HUES48 (cell line): Measurements from ENCODE around the gene DHCR24.

Experiments
- H3K27ac ChIP-seq: one replicate; pipeline ENCODE4 v1.7.0; 2013; ENCODE audit warnings: low read depth, low read length, inconsistent platforms
- H3K27me3 ChIP-seq: 2 replicates; pipeline ENCODE4 v1.6.1; 2013; ENCODE audit warnings: mild to moderate bottlenecking, low read length; ENCODE audit not compliant: control insufficient read depth, insufficient read depth
- H3K36me3 ChIP-seq: 2 replicates; pipeline ENCODE4 v1.6.1; 2013; ENCODE audit warnings: low read length; ENCODE audit not compliant: control insufficient read depth, insufficient read depth
- H3K4me1 ChIP-seq: 2 replicates; pipeline ENCODE4 v1.6.1; 2013; ENCODE audit warnings: mild to moderate bottlenecking, low read length; ENCODE audit not compliant: control insufficient read depth, insufficient read depth
- H3K4me3 ChIP-seq: 2 replicates; pipeline ENCODE4 v1.5.1; 2013; ENCODE audit warnings: mild to moderate bottlenecking, low read depth, low read length
- H3K9ac ChIP-seq: 2 replicates; pipeline ENCODE4 v1.6.1; 2013; ENCODE audit warnings: mild to moderate bottlenecking, low read depth, low read length, moderate library complexity
- H3K9me3 ChIP-seq: 2 replicates; pipeline ENCODE4 v1.6.1; 2013; ENCODE audit warnings: low read length; ENCODE audit not compliant: control insufficient read depth, insufficient read depth

Gene DHCR24

DNA sequence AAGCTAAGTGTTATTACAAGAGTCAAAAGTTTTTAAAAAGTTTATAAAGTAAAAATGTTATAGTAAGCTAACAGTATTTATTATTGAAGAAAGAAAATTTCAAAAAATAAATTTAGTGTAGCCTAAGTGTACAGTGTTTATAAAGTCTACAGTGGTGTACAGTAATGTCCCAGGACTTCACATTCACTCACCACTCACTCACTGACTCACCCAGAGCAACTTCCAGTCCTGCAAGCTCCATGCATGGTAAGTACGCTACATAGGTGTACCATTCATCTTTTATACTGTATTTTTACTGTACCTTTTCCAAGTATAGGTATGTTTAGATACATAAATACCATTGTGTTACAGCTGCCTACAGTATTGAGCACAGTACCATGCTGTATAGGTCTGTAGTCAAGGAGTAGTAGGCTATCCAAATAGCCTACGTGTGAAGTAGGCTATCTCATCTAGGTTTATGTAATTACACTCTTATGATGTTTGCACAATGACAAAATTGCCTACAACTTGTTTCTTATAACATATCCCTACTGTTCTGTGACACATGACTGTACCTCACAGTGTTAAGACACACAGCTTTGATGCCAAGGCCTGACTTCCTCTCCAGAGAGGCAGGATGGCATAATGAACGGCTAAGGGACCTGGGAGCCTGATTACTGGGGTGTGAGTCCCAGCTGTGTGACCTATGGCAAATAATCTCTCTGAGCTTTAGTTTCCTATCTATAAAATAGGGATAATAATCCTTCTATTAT lies 12.7 kb downstream of the DHCR24 start:
- no peak overlapping the region for H3K9ac ChIP-seq
- H3K9me3 ChIP-seq: no peaks in the 10 kb centered on the region
- H3K27me3 ChIP-seq: no peaks in the 10 kb centered on the region
- H3K4me3 ChIP-seq: no peak overlapping the region
- H3K4me1 ChIP-seq: peaks cover 4% of the 10 kb centered on the region; the same call in 1 of the 2 replicates
- no peak overlapping the region for H3K27ac ChIP-seq
- peaks cover 96% of the 10 kb centered on the region for H3K36me3 ChIP-seq

DNA sequence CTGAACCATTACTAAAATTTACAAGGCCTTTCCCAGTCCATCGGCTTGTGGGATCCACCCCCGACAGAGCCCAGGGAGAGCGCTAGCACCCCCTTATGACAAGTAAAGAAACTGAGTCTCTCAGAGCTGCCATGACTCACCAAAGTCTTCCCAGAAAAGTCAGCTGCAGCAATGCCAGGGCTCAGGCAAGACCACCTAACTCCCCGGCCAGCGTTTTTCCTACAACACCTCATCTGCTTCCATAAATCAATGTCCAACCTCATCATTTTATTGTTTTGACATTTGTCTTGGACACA lies 15.0 kb downstream of the DHCR24 start:
- Histone ChIP-seq H3K27ac (peak overlapping the region; percentile 16), H3K36me3 (peaks cover 98% of the 10 kb centered on the region), H3K9ac (no peak overlapping the region), H3K4me1 (no peaks in the 10 kb centered on the region), H3K4me3 (no peak overlapping the region), H3K27me3 (no peaks in the 10 kb centered on the region), H3K9me3 (no peaks in the 10 kb centered on the region)

DNA sequence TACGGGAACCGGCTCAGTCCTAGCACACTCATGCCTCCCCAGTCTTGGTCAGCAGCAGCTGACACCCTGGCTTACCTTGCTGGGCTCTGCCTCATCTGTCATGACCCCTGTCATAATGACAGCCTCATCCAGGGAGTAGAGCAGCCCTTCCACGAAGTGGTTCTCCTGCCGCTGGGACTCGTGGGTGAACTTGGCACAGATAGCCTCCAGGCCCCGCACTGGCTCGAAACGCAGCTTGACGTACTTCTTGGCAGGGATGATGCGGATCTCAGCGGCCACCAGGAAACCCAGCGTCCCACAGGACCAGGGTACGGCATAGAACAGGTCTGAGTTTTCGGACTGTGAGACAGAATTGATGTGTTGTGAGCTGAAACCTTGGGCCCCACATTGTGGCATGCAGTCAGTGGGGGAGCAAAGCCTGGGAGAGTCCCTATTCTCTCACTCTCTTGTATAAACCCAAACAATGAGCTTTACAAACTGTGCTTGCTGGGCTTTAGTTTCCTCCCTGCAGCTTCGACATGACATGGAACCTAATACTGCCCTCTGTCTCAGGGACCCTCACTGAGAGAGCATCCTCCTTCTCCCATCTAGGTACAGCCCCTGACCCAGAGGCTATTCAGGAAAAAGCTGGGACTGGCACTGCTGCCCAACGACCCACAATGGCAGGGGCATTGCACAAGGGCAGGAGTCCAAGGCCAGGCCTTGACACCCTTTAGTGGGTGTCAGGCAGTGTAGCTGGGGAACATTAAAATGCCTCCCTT lies 15.5 kb downstream of the DHCR24 start:
- Histone ChIP-seq H3K36me3 (peaks cover 98% of the 10 kb centered on the region), H3K9ac (no peak overlapping the region), H3K4me3 (no peak overlapping the region), H3K27me3 (no peaks in the 10 kb centered on the region), H3K4me1 (no peaks in the 10 kb centered on the region), H3K27ac (no peak overlapping the region), H3K9me3 (no peaks in the 10 kb centered on the region)

DNA sequence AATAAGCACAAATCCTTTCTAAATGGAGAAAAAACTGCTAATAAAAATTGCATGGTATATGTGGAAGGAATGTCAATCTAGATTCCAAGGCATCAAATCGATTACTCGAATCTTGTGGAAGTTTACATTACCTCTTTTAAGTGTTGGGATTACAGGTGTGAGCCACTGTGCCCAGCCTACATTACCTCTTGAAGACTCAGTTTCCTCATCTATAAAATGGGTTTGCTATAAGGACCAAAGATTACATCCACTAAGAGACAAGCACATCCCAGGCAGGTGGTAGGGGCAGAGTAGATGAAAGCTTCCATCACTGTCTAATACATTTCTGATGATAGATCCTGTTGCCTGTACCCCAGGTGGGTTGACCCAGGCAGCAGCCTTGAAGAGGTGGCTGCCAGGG lies 16.1 kb downstream of the DHCR24 start:
- Histone ChIP-seq H3K27me3 (no peaks in the 10 kb centered on the region), H3K27ac (no peak overlapping the region), H3K4me3 (no peak overlapping the region), H3K36me3 (peaks cover 98% of the 10 kb centered on the region), H3K9ac (no peak overlapping the region), H3K9me3 (no peaks in the 10 kb centered on the region), H3K4me1 (no peaks in the 10 kb centered on the region)

DNA sequence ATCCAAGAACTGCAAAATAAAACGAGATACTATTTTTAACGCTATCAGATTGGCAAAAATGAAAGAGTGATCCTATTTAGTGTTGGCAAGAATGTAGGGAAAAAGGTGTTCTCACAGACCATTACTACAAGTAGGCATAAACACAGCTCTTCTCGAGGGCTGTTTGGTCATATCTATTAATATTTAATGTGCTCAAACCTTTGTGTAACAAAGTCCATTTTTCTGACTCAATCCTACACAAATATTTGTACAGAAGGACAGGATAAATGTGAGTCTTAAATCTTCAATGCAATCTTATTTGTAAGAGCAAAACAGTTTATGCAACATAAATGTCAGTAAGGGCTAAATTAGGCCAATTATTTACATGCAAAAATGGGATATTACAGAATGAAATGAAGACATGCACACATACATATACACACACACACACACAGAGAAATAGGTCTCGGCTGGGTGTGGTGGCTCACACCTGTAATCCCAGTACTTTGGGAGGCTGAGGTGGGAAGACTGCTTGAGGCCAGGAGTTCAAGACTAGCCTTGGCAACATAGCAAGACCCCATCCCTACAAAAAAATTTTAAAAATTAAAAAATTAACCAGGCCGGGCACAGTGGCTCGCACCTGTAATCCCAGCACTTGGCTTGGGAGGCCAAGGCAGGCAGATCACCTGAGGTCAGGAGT lies 17.7 kb downstream of the DHCR24 start:
- H3K36me3 ChIP-seq: peaks cover 98% of the 10 kb centered on the region
- no peak overlapping the region for H3K4me3 ChIP-seq
- H3K27ac ChIP-seq: no peak overlapping the region
- no peak overlapping the region for H3K9ac ChIP-seq
- no peaks in the 10 kb centered on the region for H3K4me1 ChIP-seq
- H3K27me3 ChIP-seq: no peaks in the 10 kb centered on the region
- H3K9me3 ChIP-seq: no peaks in the 10 kb centered on the region

DNA sequence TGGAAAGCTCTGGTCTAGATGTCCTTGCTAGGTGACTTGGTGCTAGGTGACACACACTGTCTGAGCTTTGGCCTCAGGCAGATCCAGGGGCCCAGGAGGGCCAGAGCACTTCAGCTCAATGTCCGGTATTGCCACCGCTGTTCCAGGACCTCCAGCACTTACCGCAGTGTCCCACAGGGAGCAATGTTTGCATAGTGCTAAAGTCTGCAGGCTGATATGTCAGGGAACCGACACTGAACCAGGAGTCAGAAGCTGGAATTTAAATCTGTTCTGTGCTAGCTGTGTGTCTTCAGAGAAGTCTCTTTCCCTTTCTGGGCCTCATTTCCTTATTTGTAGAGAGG lies 19.3 kb downstream of the DHCR24 start:
- Histone ChIP-seq H3K4me3 (no peak overlapping the region), H3K9ac (no peak overlapping the region), H3K4me1 (no peaks in the 10 kb centered on the region), H3K9me3 (no peaks in the 10 kb centered on the region), H3K27me3 (no peaks in the 10 kb centered on the region), H3K27ac (no peak overlapping the region), H3K36me3 (peaks cover 96% of the 10 kb centered on the region)

DNA sequence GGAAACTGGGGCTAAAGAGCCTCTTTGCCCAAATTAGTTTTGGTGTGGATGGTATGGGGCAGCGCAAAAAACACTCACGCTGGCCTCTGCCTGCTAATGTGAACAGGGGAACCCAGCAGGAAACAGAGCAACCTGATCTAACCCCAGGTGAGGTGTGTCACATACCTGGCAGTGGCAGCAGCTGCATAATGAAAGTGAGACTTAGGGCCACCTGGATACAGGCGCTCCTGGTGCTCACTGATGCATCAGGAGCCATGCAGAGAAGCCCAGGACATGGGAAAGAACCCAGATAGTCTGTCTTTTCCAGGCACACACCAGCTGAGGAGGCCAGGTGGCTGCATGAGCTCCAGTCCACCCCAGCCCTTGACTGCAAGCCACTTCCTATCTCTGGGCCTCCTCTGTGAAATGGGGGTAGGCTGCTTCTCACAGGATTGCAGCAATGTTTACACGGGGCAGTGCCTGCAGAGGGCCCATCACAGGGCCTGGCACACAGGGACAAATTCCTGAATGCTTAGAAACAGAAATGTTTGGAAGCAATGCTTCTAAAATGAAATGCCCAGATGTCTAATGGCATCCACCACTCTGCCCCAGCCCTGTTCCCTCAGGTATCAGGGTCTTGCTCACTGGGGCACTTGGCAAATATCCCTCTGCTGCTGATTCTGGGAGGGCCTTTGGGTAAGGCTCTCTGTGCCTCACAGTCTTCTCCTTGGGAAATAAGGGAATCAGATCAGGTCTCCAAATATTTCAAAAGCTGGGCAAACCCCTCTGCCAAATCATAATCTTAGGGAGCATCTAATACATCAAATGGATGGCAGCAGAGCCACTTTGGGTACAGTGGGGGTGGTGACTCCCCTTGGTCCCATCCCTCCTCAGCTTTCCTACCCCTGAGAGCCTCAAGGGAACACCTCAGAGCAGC lies 19.9 kb downstream of the DHCR24 start:
- H3K4me3 ChIP-seq: no peak overlapping the region
- H3K36me3 ChIP-seq: peaks cover 96% of the 10 kb centered on the region
- no peaks in the 10 kb centered on the region for H3K4me1 ChIP-seq
- no peaks in the 10 kb centered on the region for H3K27me3 ChIP-seq
- no peak overlapping the region for H3K27ac ChIP-seq
- H3K9me3 ChIP-seq: no peaks in the 10 kb centered on the region
- H3K9ac ChIP-seq: no peak overlapping the region

DNA sequence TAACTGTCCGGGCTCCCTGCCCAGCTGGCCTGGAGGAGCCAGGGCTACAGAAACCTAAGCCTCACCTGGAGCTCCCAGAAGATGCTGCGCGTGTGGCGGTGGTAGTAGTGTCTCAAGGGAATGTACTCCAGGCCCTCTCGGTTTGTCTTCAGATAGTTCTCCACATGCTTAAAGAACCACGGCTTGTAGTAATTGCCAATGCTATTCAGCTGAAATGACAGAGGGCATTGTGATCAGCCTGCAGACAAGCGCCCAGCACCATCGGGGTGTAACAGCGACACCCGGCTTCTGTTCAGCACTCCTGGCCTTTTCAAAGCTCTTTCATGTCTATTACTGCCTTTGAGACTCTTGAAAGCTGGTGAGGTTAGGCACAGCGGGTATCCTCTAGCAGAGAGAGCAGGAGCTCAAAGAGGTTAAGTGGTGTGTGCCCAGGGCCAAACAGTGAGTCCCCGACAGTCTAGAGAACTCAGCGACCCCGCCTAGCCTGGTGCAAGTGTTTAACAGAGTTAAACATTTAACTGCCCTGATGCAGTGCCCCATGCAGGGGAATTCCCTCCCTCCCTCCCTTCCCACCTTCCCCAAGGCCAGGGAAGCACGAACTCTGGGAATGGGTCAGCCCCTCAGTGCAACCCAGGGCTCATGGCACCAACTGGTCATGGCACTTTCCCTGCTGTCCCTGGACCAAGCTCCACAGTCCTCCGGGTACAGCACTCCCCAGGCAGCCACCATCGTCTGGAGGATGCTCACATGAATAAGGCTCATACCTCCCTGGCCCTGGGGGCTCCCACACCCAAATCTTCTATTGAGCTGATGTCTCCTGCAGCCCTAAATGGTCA lies 21.5 kb downstream of the DHCR24 start:
- no peak overlapping the region for H3K4me3 ChIP-seq
- H3K9me3 ChIP-seq: no peaks in the 10 kb centered on the region
- H3K36me3 ChIP-seq: peaks cover 93% of the 10 kb centered on the region
- no peaks in the 10 kb centered on the region for H3K27me3 ChIP-seq
- H3K4me1 ChIP-seq: no peaks in the 10 kb centered on the region
- no peak overlapping the region for H3K27ac ChIP-seq
- no peak overlapping the region for H3K9ac ChIP-seq

DNA sequence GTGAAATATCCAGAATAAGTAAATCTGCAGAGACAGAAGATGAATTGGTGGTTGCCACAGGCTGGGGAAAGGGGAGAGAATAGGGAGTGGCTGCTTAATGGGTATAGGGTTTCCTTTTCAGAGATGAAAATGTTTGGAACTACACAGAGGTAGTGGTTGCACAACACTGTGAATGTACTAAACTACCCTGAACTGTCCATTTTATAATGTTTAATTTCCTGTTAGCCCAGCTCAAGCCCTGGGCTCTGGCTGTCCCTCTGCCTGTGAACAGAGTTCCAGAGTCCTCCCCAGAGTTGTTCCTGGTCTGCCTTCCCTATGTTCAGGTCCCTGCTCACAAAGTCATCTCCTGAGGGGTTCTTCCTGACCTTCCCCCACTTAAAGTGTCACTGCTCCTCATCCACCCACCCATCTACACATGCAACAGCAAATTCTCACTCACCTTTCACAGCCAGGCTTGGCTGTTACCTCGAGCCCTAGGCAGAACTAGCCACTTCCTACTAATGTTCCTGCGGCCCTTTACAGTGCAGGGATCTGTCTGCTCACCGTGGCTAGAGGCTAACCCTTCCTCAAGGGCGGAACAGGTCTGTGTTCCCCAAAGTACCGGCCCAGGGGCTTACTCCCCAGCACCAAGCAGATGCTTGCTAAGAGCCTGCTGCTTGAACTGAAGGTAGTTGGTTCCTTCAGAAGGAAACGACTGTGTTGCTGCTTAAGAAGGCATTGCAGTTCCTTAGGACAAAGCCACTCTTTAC lies 22.4 kb downstream of the DHCR24 start:
- Histone ChIP-seq H3K4me1 (no peaks in the 10 kb centered on the region), H3K9ac (no peak overlapping the region), H3K9me3 (no peaks in the 10 kb centered on the region), H3K4me3 (no peak overlapping the region), H3K27ac (no peak overlapping the region), H3K27me3 (no peaks in the 10 kb centered on the region), H3K36me3 (peaks cover 93% of the 10 kb centered on the region)
